Erythroblast (primary cell): ENCODE results near the gene FSIP1.
A peak's percentile ranks its signal among the peaks of the same experiment; 100 is the strongest.

Experiments
- DNase-seq, 2 experiments: peaks; one replicate each; lab custom pipeline; 2025; lab: John Stamatoyannopoulos, UW
- GATA1 ChIP-seq: IDR thresholded peaks from 2 replicates; pipeline ENCODE4 v1.6.1; 2011; ENCODE audit warnings: low read depth, mild to moderate bottlenecking, control low read depth, low read length, moderate library complexity
- POLR2A ChIP-seq: IDR thresholded peaks from 2 replicates; pipeline ENCODE4 v1.6.1; 2011; ENCODE audit warnings: mild to moderate bottlenecking, low read length

Gene FSIP1

GRCh38 chr15:39706206-39706605 lies 76.4 kb downstream of the FSIP1 start:
- DNase-seq = peak; percentile 26 to 36
- no peak for TF ChIP-seq POLR2A
- no peak for TF ChIP-seq GATA1

DNA sequence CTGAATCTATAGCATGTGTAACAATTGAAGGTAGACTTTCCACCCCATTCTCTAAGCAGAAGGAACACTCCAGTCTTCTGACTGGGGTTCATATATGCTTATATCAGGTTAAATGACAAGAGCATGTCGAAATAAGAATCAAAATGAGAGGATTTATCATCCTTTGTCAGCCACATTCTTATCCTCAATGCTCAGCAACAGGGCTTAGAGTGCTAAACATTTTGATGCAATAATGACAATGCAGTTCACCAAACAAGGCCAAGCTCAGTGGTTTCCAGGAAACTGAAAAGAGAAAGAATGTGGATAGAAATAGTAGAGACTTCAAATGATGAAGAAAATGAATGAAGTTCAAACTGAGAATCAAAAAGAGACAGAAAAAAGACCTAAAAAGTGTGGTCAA lies 78.0 kb downstream of the FSIP1 start:
- no peak for TF ChIP-seq GATA1
- peak; percentile 32 for TF ChIP-seq POLR2A
- peak; percentile 80 to 86 for DNase-seq

DNA sequence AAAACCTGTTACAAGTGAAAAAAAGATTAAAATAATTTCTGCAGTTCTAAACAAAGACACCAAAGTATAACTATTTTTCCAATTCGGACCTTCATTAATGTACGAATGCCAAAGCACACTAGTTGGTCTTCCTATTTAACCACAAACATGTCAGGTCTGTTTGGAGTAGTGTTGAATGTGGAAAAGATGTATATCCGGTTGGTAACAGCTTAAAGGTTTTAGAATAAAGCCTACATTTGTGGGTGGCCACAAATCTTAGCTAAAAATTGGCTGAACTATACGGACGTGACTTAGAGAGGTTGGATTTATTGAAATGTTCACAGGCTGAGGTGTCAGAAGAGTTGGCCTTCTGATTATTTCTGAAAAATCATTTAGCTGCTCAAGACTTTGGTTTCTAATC lies 78.4 kb downstream of the FSIP1 start:
- no peak for TF ChIP-seq GATA1
- no peak for DNase-seq

GRCh38 chr15:39701988-39702387 lies 80.7 kb downstream of the FSIP1 start:
- no peak for DNase-seq
- TF ChIP-seq GATA1 (no peak), POLR2A (no peak)

DNA sequence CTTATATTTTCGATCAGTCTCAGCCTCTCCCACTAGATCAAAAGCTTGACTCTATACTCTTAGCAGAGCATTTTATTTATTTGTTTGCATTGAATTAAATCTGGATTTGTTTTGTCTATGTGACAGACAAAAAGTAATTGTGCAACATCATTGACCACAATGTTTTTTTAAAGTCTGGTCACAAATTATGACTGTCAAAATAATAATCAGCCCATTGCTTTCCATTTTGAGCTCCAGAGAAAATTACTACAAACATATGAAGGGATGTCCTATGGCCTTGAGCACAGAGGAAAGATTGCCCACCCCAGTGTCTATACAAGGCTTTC lies 82.3 kb downstream of the FSIP1 start:
- TF ChIP-seq POLR2A (no peak), GATA1 (no peak)
- DNase-seq = no peak

DNA sequence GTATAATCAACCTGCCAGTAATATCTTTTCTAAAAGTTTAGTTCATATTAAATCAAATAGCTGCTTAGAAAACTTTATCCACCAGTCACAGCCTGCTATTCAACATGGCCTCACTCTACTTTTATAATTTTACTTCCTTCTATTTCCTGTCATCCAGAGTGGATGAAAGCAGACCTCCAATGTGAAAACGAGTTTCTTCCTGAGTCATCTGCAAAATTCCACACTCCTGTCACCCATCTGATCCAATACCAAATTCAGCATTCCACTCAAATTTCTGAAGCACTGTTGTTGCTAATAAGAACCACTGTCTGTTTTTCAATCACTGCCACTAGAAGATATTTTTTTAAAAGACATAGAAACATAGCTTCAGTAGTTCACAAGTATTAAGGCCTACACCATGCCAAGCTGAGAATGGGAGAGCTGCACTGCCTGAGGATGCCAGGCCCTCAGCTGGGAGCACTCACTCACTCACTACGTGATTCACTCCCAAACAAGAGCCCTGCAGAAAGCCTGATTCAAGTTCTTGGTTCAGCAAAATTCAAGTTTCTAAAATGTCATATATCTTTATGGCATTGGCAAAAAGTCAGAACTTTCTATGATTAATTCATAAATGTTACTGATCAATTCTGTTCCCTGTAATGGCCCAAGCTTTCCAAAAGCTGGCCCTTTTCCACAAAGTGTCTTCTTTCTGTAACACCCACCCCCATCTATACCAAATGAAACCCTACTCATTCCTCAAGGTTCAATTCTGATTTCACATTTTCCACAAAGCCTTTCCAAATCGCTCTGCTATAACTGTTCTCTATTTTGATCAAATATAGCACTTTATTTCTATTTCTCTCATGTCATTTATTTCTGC lies 82.9 kb downstream of the FSIP1 start:
- TF ChIP-seq GATA1 = no peak
- TF ChIP-seq POLR2A = no peak
- peak; percentile 28 to 44 for DNase-seq

DNA sequence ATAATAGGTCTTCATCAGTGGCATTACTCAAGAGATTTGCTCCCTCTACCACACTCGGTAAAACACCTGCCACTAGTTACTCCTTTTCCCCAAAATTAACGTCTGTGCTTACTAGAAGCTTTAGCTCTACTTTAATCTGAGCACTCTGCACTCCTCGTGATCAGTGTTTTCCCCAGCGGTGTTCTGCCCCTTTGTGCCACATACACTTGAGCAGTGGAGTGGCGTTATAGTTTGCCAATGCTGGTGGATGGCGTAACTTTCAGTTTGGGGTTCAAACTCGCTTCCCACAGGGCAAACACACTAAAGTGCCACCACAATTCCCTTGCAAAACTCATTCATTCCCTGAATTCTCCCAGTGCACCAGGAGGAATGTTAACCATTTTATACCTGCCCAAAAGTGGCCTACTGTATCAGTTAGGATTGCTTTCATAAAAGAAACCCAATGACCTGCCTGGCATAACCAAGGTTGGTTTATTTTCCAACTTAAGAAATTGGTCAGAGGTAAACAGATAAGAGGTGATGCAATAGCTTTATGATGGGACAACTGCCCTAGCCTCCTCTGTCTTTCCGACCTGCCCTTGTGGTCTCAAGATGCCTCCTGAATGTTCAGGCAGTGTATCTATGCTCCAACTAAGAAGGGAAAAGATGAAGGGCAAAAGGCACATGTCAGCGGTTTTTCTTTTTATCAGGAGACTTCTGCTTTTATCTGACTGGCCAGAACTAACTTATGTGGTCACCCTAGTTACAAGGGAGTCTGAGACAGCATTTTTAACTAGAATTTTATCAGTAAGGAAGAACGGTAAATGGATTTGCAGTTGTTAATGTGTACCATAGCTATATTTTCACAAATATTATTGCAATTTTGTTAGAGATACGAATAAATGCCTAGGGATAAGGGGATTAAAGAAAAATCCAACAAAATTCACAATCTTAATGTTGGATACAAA lies 83.9 kb downstream of the FSIP1 start:
- peak; percentile 61 for TF ChIP-seq POLR2A
- TF ChIP-seq GATA1 = no peak
- DNase-seq = peak; percentile 84 to 90

DNA sequence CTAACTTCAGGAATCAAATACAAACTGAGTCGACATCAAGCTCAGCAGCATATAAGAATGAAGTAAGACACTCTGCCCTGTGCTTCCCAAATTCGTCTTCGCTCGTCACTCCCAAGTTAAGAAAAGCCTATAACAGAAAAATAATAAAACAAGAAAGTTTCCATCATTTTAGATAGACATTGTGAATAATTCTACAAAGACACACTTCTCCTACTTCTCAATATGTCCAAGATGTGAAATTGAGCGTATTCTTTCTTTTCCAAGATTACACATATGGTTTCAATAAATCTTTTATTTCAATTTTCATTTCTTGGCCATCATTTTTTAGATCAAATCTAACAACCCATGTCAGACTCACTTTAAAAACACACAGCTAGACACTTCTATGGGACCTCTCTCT lies 85.1 kb downstream of the FSIP1 start:
- TF ChIP-seq POLR2A (no peak), GATA1 (no peak)

DNA sequence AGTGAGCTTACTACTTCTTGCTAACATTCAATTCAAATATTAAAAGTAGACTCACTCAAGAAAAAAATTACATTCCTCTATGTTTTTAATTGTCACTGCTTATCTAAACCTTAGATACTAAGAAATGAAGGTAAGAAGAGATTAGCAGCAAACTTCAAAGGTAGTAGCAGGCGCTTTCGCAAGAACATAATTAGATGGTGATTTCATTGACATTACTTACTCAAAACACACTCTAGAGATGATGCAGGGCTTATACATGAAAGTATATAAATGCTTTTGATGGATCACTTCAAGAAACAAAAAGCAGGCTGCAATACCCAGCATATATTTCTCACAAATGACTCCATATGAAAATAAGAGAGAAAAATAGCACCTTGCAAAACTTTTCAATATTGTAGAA lies 86.8 kb downstream of the FSIP1 start:
- DNase-seq = no peak
- TF ChIP-seq GATA1 (no peak), POLR2A (no peak)

More for the DNA sequence above, 85.1 kb downstream of the FSIP1 start:
- DNase-seq = no peak

DNA sequence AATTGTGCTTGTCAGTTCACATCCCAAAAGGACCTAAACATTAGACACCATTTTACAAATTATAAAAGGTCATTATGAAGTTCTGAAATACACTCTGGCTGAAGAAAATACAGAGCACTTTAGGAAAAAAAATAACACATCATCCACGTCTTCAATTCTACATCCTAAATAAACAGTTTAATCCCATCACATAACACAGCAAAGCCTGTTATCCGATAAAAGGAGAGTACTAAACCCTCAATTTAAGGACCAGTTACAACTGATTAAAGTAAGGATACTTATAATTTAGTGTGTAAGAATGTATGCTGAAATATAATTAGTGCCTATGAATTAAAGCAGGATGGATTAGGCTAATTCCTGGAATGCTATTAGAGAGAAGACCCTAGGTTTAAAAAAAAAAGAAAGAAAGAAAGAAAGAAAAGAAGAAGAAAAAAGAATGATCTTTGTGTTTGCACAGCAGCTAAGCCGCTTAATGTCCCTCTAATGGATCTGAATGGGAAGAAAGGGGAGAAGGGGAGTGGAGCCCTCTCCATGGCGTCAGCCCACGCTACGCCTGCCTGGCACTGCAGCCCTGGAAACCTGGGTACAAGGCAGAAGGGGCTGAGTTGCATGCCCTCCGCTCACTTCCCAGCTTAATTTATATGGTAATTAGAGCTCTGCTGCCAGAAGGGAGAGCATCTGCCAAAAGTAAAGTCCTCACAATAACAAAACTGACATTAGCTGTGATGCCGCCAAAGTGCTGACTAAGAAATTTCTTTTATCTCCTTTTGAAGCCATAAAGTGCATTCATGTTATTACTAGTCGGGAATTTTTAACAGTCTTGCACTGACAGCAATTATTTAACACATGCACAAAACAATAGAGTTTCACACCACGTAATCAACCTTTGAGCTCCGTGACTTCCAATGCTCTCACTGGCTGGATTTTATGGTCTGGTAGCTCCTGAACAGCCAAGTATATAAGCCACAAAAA lies 90.0 kb downstream of the FSIP1 start:
- no peak for DNase-seq
- TF ChIP-seq POLR2A = no peak
- TF ChIP-seq GATA1 = no peak

DNA sequence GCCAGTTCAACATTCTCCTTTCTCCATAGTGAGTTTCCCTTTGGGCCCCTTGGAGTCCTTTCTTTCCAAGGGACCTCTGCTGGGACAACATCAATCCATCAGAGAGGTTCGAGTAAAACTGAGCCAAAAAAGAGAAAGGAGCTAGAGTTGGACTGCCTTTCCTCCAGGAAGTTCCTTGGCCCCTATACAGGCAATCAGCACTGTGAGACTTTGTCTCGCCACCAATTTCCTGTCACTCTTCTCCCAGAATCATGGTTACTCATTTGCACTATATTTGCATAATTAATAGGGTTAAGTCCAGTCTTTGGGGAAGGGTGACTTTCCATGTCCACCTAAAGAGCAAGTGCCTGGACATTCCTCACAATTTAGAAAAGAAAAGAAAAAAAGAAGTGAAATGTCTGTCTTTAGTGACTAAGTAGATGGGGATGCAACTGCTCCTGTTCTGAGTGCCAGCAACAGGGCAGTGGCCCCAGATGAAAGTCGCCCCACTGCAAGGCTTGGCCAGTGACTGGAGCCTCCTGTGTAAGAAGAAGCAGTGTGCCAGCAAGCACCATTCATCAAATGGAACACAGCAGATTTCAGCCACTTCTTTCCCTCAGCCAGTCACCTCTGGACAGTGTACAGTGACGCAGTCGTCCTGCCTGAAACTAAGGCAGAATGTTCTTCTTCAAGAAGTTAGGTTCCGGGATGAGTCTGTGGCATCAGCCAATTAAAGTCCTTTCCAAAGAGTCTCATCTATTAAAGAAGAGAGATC lies 91.6 kb downstream of the FSIP1 start:
- TF ChIP-seq GATA1 (no peak), POLR2A (no peak)
- DNase-seq = no peak

DNA sequence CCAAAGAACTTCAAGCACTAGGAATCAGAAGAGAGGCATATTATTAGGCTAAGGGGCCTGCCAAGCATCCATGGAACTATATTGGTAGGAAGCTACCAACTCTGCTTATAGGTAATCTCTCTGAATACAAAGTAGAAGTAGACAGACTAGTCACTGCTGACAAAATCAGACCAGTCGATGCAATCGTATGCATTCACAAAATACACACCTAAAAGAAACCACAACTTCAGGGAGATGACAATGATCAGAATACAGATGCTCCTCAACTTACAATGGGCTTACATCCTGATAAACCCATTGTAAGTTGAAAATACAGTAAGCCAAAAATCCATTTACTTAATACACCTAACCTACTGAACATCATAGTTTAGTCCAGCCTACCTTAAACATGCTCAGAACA lies 94.7 kb downstream of the FSIP1 start:
- no peak for DNase-seq

More for the DNA sequence above, 94.7 kb downstream of the FSIP1 start:
- TF ChIP-seq GATA1 (no peak), POLR2A (no peak)
